H1 (cell line): ENCODE results near the gene FIGNL2. TPM values are rescaled to one million over a fixed set of nuclear protein-coding genes. Genes with fewer than 3 reads are reported as not detected.
A peak's percentile ranks its signal among the peaks of the same experiment; 100 is the strongest.

Experiments
- CTCF ChIA-PET: fragments of 300-600 bp; sonication (Branson Sonifier 250); formaldehyde crosslinking; loops from one replicate; lab custom pipeline; 2021; ENCODE audit not compliant: partially characterized antibody; lab: Charles Lee
- POLR2A ChIA-PET: fragments of 300-600 bp; sonication (Branson Sonifier 250); formaldehyde crosslinking; loops from one replicate; lab custom pipeline; 2021; ENCODE audit warnings: inconsistent platforms; ENCODE audit not compliant: partially characterized antibody; lab: Charles Lee
- DNase-seq, 2 experiments: peaks; one replicate each; pipeline versions ENCODE4 v3.0.0 to v3.0.0-alpha.2; 2010 to 2022; ENCODE audit warnings: low spot score in 2 of 2, low read depth in 1 of 2, mixed read lengths in 1 of 2
- FAIRE-seq: peaks from 2 replicates; lab custom pipeline; 2011; peaks lifted over from hg19 to GRCh38; lab: Jason Lieb, UNC
- H2AFZ ChIP-seq: 2 replicates; pipeline ENCODE4 v1.8.1; 2012; ENCODE audit warnings: low read length, inconsistent platforms
- H2AK5ac ChIP-seq: 2 replicates; pipeline ENCODE4 v1.6.1; 2013; ENCODE audit warnings: low read depth, low read length
- H2BK120ac ChIP-seq: replicated peaks from 2 replicates; pipeline ENCODE3; 2013; ENCODE audit warnings: low read depth, low read length, inconsistent platforms
- H2BK12ac ChIP-seq: 2 replicates; pipeline ENCODE4 v1.6.1; 2013; ENCODE audit warnings: low read depth, low read length
- H2BK15ac ChIP-seq: 2 replicates; pipeline ENCODE4 v1.6.1; 2013; ENCODE audit warnings: low read length
- H2BK20ac ChIP-seq: 2 replicates; pipeline ENCODE4 v1.6.1; 2013; ENCODE audit warnings: low read length
- H2BK5ac ChIP-seq: 2 replicates; pipeline ENCODE4 v1.6.1; 2013; ENCODE audit warnings: low read depth, low read length
- H3K14ac ChIP-seq: 2 replicates; pipeline ENCODE4 v1.6.1; 2013; ENCODE audit warnings: inconsistent platforms; ENCODE audit not compliant: insufficient read length
- H3K18ac ChIP-seq: 2 replicates; pipeline ENCODE4 v1.6.1; 2013; ENCODE audit warnings: low read length; ENCODE audit errors: extremely low read depth
- H3K23ac ChIP-seq: 2 replicates; pipeline ENCODE4 v1.6.1; 2013; ENCODE audit warnings: inconsistent platforms; ENCODE audit not compliant: insufficient read length
- H3K23me2 ChIP-seq: 2 replicates; pipeline ENCODE4 v1.6.1; 2013; ENCODE audit warnings: low read depth, low read length
- H3K27ac ChIP-seq: 2 replicates; pipeline ENCODE4 v1.6.1; 2011; ENCODE audit warnings: low read depth, low read length, inconsistent platforms
- H3K27me3 ChIP-seq, 4 experiments: replicated peaks in 1 of 4; 1 replicate in 1 of 4; 2 replicates in 3 of 4; pipeline versions ENCODE4 v1.6.1 to v1.8.1; 2011 to 2013; ENCODE audit warnings: low read length in 3 of 4, mild to moderate bottlenecking in 3 of 4, inconsistent platforms in 2 of 4, mixed read lengths in 2 of 4, moderate library complexity in 1 of 4; ENCODE audit not compliant: control insufficient read depth in 3 of 4, insufficient read depth in 3 of 4; ENCODE audit errors: extremely low read depth in 1 of 4
- H3K36me3 ChIP-seq, 4 experiments: 2 replicates each; pipeline versions ENCODE4 v1.6.1 to v1.8.1; 2011 to 2013; ENCODE audit warnings: mild to moderate bottlenecking in 4 of 4, low read length in 3 of 4, moderate library complexity in 2 of 4, control low read depth in 1 of 4, inconsistent platforms in 1 of 4; ENCODE audit not compliant: insufficient read depth in 4 of 4, control insufficient read depth in 2 of 4
- H3K4ac ChIP-seq: replicated peaks from 2 replicates; pipeline ENCODE3; 2013; ENCODE audit warnings: low read length, low read depth, mixed read lengths, inconsistent platforms; ENCODE audit not compliant: insufficient read length
- H3K4me1 ChIP-seq, 4 experiments: replicated peaks in 1 of 4; 1 replicate in 1 of 4; 2 replicates in 3 of 4; pipeline versions ENCODE4 v1.6.1 to v1.8.1; 2011 to 2013; ENCODE audit warnings: low read length in 3 of 4, inconsistent platforms in 2 of 4, mixed read lengths in 1 of 4; ENCODE audit not compliant: insufficient read depth in 4 of 4, control insufficient read depth in 3 of 4
- H3K4me2 ChIP-seq, 2 experiments: 2 replicates each; pipeline versions ENCODE4 v1.6.1 to v1.8.1; 2011 to 2013; ENCODE audit warnings: low read depth in 2 of 2, low read length in 2 of 2, control low read depth in 1 of 2, inconsistent platforms in 1 of 2, mild to moderate bottlenecking in 1 of 2; ENCODE audit not compliant: insufficient read depth in 1 of 2
- H3K4me3 ChIP-seq, 4 experiments: fragments of 200-600, 300-600 bp in 1 of 4; sonication (generic), shearing (Covaris generic), sonication (Bioruptor Twin) in 1 of 4; 2 replicates each; pipeline versions ENCODE4 v1.5.1 to v1.8.1; 2011 to 2016; ENCODE audit warnings: low read length in 4 of 4, low read depth in 3 of 4, control low read depth in 2 of 4, inconsistent platforms in 2 of 4, mild to moderate bottlenecking in 2 of 4, mixed read lengths in 1 of 4, moderate library complexity in 1 of 4; ENCODE audit not compliant: insufficient read depth in 2 of 4; ENCODE audit errors: extremely low read depth in 1 of 4
- H3K56ac ChIP-seq: replicated peaks from 2 replicates; pipeline ENCODE3; 2013; ENCODE audit warnings: low read depth, mild to moderate bottlenecking, mixed read lengths, low read length, inconsistent platforms; ENCODE audit not compliant: insufficient read length
- H3K79me1 ChIP-seq: 2 replicates; pipeline ENCODE4 v1.6.1; 2013; ENCODE audit warnings: low read depth, low read length, control low read depth
- H3K79me2 ChIP-seq, 2 experiments: 2 replicates each; pipeline versions ENCODE4 v1.6.1 to v1.8.1; 2012 to 2013; ENCODE audit warnings: low read length in 2 of 2, mild to moderate bottlenecking in 2 of 2, inconsistent platforms in 1 of 2; ENCODE audit not compliant: insufficient read depth in 2 of 2, control insufficient read depth in 1 of 2
- H3K9ac ChIP-seq, 4 experiments: replicated peaks in 1 of 4; 1 replicate in 1 of 4; 2 replicates in 3 of 4; pipeline versions ENCODE4 v1.6.1 to v1.8.1; 2011 to 2013; ENCODE audit warnings: low read depth in 3 of 4, low read length in 3 of 4, control low read depth in 2 of 4, mild to moderate bottlenecking in 2 of 4, moderate library complexity in 2 of 4, inconsistent platforms in 1 of 4; ENCODE audit errors: extremely low read depth in 1 of 4
- H3K9me3 ChIP-seq, 2 experiments: 2 replicates each; pipeline versions ENCODE4 v1.6.1 to v1.8.1; 2012 to 2013; ENCODE audit warnings: mild to moderate bottlenecking in 2 of 2, moderate library complexity in 2 of 2, control low read depth in 1 of 2, inconsistent platforms in 1 of 2, low read depth in 1 of 2, low read length in 1 of 2, mixed read lengths in 1 of 2; ENCODE audit not compliant: insufficient read depth in 2 of 2
- H4K20me1 ChIP-seq, 2 experiments: replicated peaks in 1 of 2; 2 replicates each; pipeline versions ENCODE3 to v1.8.1; 2011 to 2013; ENCODE audit warnings: inconsistent platforms in 2 of 2, low read length in 2 of 2, mild to moderate bottlenecking in 1 of 2; ENCODE audit not compliant: insufficient read depth in 2 of 2, control insufficient read depth in 1 of 2
- H4K5ac ChIP-seq: 2 replicates; pipeline ENCODE4 v1.6.1; 2013; ENCODE audit warnings: low read length, low read depth, mixed read lengths, inconsistent platforms; ENCODE audit not compliant: insufficient read length
- H4K8ac ChIP-seq: 2 replicates; pipeline ENCODE4 v1.8.0; 2013; ENCODE audit warnings: mild to moderate bottlenecking, moderate library complexity, low read length, inconsistent platforms; ENCODE audit not compliant: insufficient read depth; ENCODE audit errors: extremely low read depth
- H4K91ac ChIP-seq: replicated peaks from 2 replicates; pipeline ENCODE3; 2013; ENCODE audit warnings: low read length, mixed read lengths, inconsistent platforms; ENCODE audit not compliant: insufficient read length
- BCL11A ChIP-seq, 2 experiments: IDR thresholded peaks; one replicate each; pipeline ENCODE4 v1.6.1; 2011; ENCODE audit warnings: low read depth in 2 of 2, low read length in 2 of 2, mild to moderate bottlenecking in 2 of 2
- HDAC6 ChIP-seq: IDR thresholded peaks from one replicate; pipeline ENCODE4 v1.7.1; 2012; ENCODE audit warnings: low read depth, mild to moderate bottlenecking, inconsistent platforms, low read length, moderate library complexity
- KDM1A ChIP-seq: fragments of 200-600, 300-600 bp; sonication (generic); IDR thresholded peaks from 2 replicates; pipeline ENCODE4 v1.7.1; 2016; ENCODE audit warnings: mild to moderate bottlenecking, low read length, borderline replicate concordance
- NRF1 ChIP-seq: IDR thresholded peaks from 2 replicates; pipeline ENCODE4 v1.6.1; 2011; ENCODE audit warnings: mild to moderate bottlenecking, low read depth, low read length, improper control_type of control experiment
- RAD21 ChIP-seq, 2 experiments: IDR thresholded peaks in 1 of 2; conservative IDR thresholded peaks in 1 of 2; 2 replicates each; pipeline ENCODE4 v1.6.1; 2011; ENCODE audit warnings: low read depth in 2 of 2, low read length in 2 of 2, improper control_type of control experiment in 1 of 2, inconsistent platforms in 1 of 2, mild to moderate bottlenecking in 1 of 2, moderate library complexity in 1 of 2
- TCF12 ChIP-seq: IDR thresholded peaks from 2 replicates; pipeline ENCODE4 v1.6.1; 2011; ENCODE audit warnings: low read depth, mild to moderate bottlenecking, low read length
- YY1 ChIP-seq: IDR thresholded peaks from 2 replicates; pipeline ENCODE4 v1.6.1; 2011; ENCODE audit warnings: low read depth, mild to moderate bottlenecking, low read length
- WGBS, 2 experiments: shearing (Covaris generic) in 1 of 2; methylation state at CpG; one replicate each; pipeline versions ENCODE4 v1.1.6 to v1.1.7; 2013 to 2015; ENCODE audit warnings: low lambda C conversion rate in 2 of 2, mixed read lengths in 2 of 2, inconsistent platforms in 1 of 2, low coverage in 1 of 2, missing lambda C conversion rate in 1 of 2; ENCODE audit not compliant: insufficient replicate concordance in 2 of 2, insufficient coverage in 1 of 2, insufficient read length in 1 of 2; ENCODE audit errors: extremely low coverage in 1 of 2, missing lambda C conversion rate in 1 of 2; 5-methylcytosine and 5-hydroxymethylcytosine counted together
- polyA plus RNA-seq, 7 experiments: library from polyadenylated mRNA; depleted of rRNA in 3 of 7; stranded (reverse) in 5 of 7; unstranded in 2 of 7; fragments of >200 nt in 5 of 7; fragments of 200-250 nt in 2 of 7; gene quantifications; 1 replicate in 5 of 7; 2 replicates in 1 of 7; 4 replicates in 1 of 7; pipeline versions ENCODE4 v1.2.1 to v1.2.3, GENCODE V29; 2011 to 2013; ENCODE audit warnings: missing spikeins in 2 of 7, mixed read lengths in 2 of 7
- total RNA-seq: library from RNA; stranded (reverse); fragmentation: NEBNext Ultra II Directional; extraction: Animal tissue kit (Norgen Biotek cat#: 25700); gene quantifications from 2 replicates; pipeline ENCODE4 v1.2.1, GENCODE V29; 2021
- TF ChIP-seq, protein P1 (sequence below): IDR thresholded peaks from 2 replicates; pipeline ENCODE4 v1.6.1; 2012; ENCODE audit warnings: inconsistent platforms
- TF ChIP-seq, protein P2 (sequence below): IDR thresholded peaks from 2 replicates; pipeline ENCODE4 v1.6.1; 2012; ENCODE audit warnings: inconsistent platforms

FIGNL2 gene
- total and polyA plus RNA-seq, 2 of the 8 experiments (the other 6 are each of a cell fraction or from before 2014, with no cell fraction given) = 6.5 to 7.1 TPM

- H3K4me1 ChIP-seq = peaks cover 0 to 11% (median 8%) of the 10 kb centered on the region in 4 experiments; a peak in 6 of 7 replicates
- H2BK15ac ChIP-seq = no peak overlapping the region
- peaks cover 0 to 11% of the 10 kb centered on the region in 2 experiments for H4K20me1 ChIP-seq
- H3K56ac ChIP-seq = peak overlapping the region; percentile 20
- no peak overlapping the region for H2BK20ac ChIP-seq
- H3K23me2 ChIP-seq = peaks cover 10% of the 10 kb centered on the region; the same call in 1 of the 2 replicates
- POLR2A ChIA-PET = interaction anchor here (0.8 to 2.9 kb wide), 13 partner anchors 9 to 228 kb away, joined by 3 to 12 read pairs (median 4); no protein-coding TSS in a partner anchor
- peak overlapping the region; percentile 90 for H4K8ac ChIP-seq
- H2BK120ac ChIP-seq = no peak overlapping the region
- H3K23ac ChIP-seq = no peak overlapping the region
- H3K14ac ChIP-seq = no peak overlapping the region
- H3K9me3 ChIP-seq = no peaks in the 10 kb centered on the region
- CTCF ChIA-PET = interaction anchor here (0.7 to 9.0 kb wide), 12 partner anchors 10 to 60 kb away, joined by 3 to 139 read pairs (median 4); no protein-coding TSS in a partner anchor
- H4K5ac ChIP-seq = peak overlapping the region; percentile 62
- no peak overlapping the region for H2AK5ac ChIP-seq
- no peaks in the 10 kb centered on the region for H3K79me2 ChIP-seq
- H3K79me1 ChIP-seq = no peaks in the 10 kb centered on the region; the same call in 1 of the 2 replicates
- FAIRE-seq (no peak), DNase-seq (peak in 1 of 2 experiments; percentile 86)
- H3K4me2 ChIP-seq = peak overlapping the region; percentile 73 to 93
- H3K27me3 ChIP-seq = peaks cover 0 to 27% (median 23%) of the 10 kb centered on the region in 4 experiments; a peak in 5 of 7 replicates
- H3K36me3 ChIP-seq = no peaks in the 10 kb centered on the region; a peak in 1 of 8 replicates
- H4K91ac ChIP-seq = no peak overlapping the region
- H3K4me3 ChIP-seq = peak overlapping the region; percentile 63 to 80 (median 76)
- no peak overlapping the region for H2BK12ac ChIP-seq
- peak overlapping the region; percentile 38 to 76 (median 70); a peak in 6 of 7 replicates for H3K9ac ChIP-seq
- H3K18ac ChIP-seq = peak overlapping the region; percentile 83
- no peak overlapping the region for H3K4ac ChIP-seq
- H3K27ac ChIP-seq = peak overlapping the region; percentile 70; the same call in 1 of the 2 replicates
- 2% methylated on average over 77 of the region's 113 CpGs; no CpG with 5 or more reads in 1 of the 2 experiments for WGBS, 2 experiments
- H2BK5ac ChIP-seq = peak overlapping the region; percentile 52; the same call in 1 of the 2 replicates
- peak overlapping the region; percentile 31; the same call in 1 of the 2 replicates for H2AFZ ChIP-seq
- TF ChIP-seq, protein P1, sequence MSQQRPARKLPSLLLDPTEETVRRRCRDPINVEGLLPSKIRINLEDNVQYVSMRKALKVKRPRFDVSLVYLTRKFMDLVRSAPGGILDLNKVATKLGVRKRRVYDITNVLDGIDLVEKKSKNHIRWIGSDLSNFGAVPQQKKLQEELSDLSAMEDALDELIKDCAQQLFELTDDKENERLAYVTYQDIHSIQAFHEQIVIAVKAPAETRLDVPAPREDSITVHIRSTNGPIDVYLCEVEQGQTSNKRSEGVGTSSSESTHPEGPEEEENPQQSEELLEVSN = peak; percentile 54
- TF ChIP-seq KDM1A (no peak), RAD21 (IDR thresholded peaks at IDR 0.05 in 1 of 2, conservative IDR thresholded peaks at IDR 0.05 in 1 of 2; ENCODE audit: low read depth in 2 of 2, low read length in 2 of 2) (peak in 1 of 2 experiments; percentile 26; a peak in 1 of 4 replicates), YY1 (peak; percentile 78; the same call in 1 of the 2 replicates), BCL11A (IDR thresholded peaks at IDR 0.05; ENCODE audit: low read depth in 2 of 2, low read length in 2 of 2) (no peak), HDAC6 (peak; percentile 37), NRF1 (peak; percentile 62), TCF12 (no peak)
- TF ChIP-seq, protein P2, sequence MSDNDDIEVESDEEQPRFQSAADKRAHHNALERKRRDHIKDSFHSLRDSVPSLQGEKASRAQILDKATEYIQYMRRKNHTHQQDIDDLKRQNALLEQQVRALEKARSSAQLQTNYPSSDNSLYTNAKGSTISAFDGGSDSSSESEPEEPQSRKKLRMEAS = peak; percentile 26; the same call in 1 of the 2 replicates
Measured at GRCh38 chr12:51820526-51821439, 27.7 kb downstream of the FIGNL2 start.
